ENCODE data around the gene MALRD1.

GRCh38 chr10:19021162-19021561 is 27.4 kb upstream of the MALRD1 start:
- TF ChIP-seq CTCF (IDR thresholded peaks at IDR 0.05 in 8 of 11, conservative IDR thresholded peaks at IDR 0.05 in 3 of 11) (no peak), POLR2AphosphoS5 (IDR thresholded peaks at IDR 0.05) (no peak), POLR2A (IDR thresholded peaks at IDR 0.05) (no peak)
